ENCODE results near the gene PTPRH.

DNA sequence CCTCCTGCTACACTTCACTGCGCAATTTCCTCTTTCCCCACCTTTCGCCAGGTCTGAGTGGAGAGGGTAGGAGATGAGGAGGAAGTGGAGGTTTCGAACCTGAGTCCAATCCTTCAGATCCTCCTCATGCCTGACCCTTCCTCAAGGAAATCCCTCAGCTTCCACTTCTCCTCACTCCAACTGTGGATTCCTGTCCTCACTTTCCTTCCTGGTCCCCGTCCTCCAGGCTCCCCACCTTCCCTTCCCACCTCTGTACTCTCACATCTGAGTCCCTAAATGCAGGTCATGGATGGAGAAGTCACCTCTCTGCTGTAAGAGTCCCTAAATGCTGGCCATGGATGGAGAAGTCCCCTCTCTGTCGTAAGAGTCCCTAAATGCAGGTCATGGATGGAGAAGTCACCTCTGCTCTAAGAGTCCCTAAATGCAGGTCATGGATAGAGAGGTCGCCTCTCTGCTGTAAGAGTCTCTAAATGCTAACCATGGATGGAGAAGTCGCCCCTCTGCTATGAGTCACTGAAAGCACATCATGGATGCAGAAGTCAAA lies 16.2 kb upstream of the PTPRH start:
- TF ChIP-seq POLR2A (IDR thresholded peaks at IDR 0.05; ENCODE audit: low read length) (no peak), GATA1 (IDR thresholded peaks at IDR 0.05; ENCODE audit: low read depth, low read length) (no peak)
